ENCODE measurements around the gene IL1RAPL2. TPM values are rescaled to one million over a fixed set of nuclear protein-coding genes. Genes with fewer than 3 reads are reported as not detected.

The IL1RAPL2 gene
- total RNA-seq, 4 donors from 2014 or later = 0.19 to 0.38 TPM; not detected in 2

DNA sequence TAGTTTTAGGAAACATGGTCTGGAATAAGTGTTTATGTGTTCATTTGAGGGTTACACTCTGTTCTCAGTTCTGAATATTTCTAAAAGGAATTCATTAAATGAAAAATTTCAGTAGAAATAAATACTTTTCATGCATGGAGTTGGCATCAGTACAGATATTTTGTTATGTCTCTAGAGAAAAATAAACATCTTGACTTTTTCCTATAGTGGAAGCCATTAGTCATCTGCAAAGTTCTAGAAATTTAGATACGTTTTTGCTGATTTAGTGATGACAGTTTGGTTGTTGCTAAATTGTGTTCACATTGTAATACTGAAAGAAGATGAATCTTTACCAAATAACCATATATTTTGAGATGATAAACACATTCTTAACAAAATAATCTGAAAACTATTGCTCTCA, 922.7 kb downstream of the IL1RAPL2 start:
- 16 to 39% methylated on average over 1 of the region's 1 CpG for WGBS, 2 donors
- H3K4me3 ChIP-seq (ENCODE audit: low read depth, poor library complexity, severe bottlenecking) = no peak overlapping the region
- no peak for TF ChIP-seq POLR2A (IDR thresholded peaks at IDR 0.05)
- TF ChIP-seq, protein P1, sequence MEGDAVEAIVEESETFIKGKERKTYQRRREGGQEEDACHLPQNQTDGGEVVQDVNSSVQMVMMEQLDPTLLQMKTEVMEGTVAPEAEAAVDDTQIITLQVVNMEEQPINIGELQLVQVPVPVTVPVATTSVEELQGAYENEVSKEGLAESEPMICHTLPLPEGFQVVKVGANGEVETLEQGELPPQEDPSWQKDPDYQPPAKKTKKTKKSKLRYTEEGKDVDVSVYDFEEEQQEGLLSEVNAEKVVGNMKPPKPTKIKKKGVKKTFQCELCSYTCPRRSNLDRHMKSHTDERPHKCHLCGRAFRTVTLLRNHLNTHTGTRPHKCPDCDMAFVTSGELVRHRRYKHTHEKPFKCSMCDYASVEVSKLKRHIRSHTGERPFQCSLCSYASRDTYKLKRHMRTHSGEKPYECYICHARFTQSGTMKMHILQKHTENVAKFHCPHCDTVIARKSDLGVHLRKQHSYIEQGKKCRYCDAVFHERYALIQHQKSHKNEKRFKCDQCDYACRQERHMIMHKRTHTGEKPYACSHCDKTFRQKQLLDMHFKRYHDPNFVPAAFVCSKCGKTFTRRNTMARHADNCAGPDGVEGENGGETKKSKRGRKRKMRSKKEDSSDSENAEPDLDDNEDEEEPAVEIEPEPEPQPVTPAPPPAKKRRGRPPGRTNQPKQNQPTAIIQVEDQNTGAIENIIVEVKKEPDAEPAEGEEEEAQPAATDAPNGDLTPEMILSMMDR (IDR thresholded peaks at IDR 0.05) = no peak
- no peak for DNase-seq (ENCODE audit: low spot score in 2 of 2)
- intact Hi-C loops (cut with DNase I; ENCODE audit: low total_unique reads) = no loop called here

DNA sequence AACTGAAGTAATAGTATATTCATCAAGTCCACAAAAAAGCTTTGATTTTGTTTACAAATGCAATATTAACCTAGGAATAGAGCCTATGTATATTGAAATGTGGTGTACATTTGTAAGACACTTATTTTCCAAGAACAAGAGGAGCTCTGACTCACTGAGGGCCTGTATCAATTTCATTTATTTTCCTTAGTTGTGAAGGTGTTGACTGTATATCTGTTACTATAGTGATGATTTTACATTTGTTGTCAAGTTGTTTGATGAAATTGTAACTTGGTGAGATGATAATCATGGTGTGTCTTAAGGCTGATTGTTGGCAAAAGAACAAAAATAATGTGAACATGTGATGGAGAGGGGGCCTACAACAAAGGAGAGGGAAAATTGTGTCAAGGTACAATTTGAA, 929.4 kb downstream of the IL1RAPL2 start:
- intact Hi-C loops (cut with DNase I; ENCODE audit: low total_unique reads) = no loop called here
- TF ChIP-seq POLR2A (IDR thresholded peaks at IDR 0.05) = no peak
- TF ChIP-seq, protein P1 (IDR thresholded peaks at IDR 0.05) = no peak
- no peak for DNase-seq (ENCODE audit: low spot score in 2 of 2)
- H3K4me3 ChIP-seq (ENCODE audit: low read depth, poor library complexity, severe bottlenecking) = no peak overlapping the region

DNA sequence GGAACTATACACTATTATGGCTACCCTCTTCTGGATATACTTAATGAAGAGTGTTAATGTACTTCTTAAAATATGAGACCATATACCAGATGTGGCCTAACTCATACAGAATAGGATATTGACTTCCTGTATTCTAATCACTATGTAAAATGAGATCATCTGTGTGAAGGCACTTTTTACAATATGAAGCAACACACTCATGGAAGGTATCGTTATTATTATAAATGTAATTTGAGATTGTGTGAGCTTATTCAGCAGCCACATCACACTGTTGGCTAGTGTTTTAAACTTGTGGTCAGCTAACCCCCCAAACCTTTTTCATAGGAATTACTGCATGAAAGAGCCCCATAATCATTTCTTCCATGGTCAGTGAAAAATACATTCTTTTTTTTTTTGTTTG, 936.3 kb downstream of the IL1RAPL2 start:
- TF ChIP-seq, protein P1 (IDR thresholded peaks at IDR 0.05) = no peak
- no peak for TF ChIP-seq POLR2A (IDR thresholded peaks at IDR 0.05)
- DNase-seq (ENCODE audit: low spot score in 2 of 2) = no peak
- no peak overlapping the region for H3K4me3 ChIP-seq (ENCODE audit: low read depth, poor library complexity, severe bottlenecking)
- intact Hi-C loops (cut with DNase I; ENCODE audit: low total_unique reads) = no loop called here
- 71 to 83% methylated on average over 1 of the region's 1 CpG for WGBS, 2 donors

DNA sequence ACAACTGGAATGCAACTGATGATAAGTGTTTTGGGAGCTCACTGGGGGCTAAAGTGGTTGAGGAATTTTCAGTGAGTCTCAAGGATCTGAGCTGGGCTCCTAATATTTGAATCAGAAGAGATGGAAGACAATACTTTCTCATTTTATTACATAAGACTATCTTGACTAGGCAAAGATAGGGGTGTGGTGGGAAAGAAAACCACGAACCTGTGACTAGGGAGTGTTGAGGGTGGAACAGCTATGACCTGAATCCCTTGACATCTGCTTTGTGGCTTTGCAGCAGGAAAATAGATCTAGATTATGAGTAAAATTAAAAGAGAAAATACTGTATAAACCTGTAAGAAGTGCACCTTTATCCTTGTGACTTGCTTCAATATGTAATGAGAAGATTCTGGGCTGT, 949.6 kb downstream of the IL1RAPL2 start:
- DNase-seq (ENCODE audit: low spot score in 2 of 2) = no peak
- TF ChIP-seq, protein P1 (IDR thresholded peaks at IDR 0.05) = no peak
- intact Hi-C loops (cut with DNase I; ENCODE audit: low total_unique reads) = no loop called here
- 35 to 60% methylated on average over 1 of the region's 1 CpG for WGBS, 2 donors
- no peak overlapping the region for H3K4me3 ChIP-seq (ENCODE audit: low read depth, poor library complexity, severe bottlenecking)

DNA sequence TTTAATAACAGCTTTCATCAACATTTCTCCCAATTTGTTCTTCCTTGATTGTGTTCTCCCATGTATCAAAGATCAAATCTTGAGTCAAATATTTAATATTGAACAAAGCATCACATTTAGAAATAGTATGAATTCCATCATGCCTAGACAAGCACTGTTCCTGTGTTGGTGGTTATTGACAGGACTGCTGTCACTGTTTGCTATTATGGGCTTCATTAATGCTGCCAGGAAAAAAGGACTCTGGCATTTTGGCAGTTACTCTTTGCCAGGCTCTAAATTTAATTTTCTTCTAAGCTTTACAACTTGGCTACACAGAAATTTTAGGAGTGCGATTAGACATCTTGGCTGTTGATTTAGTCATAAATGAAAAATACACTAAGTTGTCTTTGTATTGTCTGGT, 960.4 kb downstream of the IL1RAPL2 start:
- intact Hi-C loops (cut with DNase I; ENCODE audit: low total_unique reads) = no loop called here
- no peak overlapping the region for H3K4me3 ChIP-seq (ENCODE audit: low read depth, poor library complexity, severe bottlenecking)

DNA sequence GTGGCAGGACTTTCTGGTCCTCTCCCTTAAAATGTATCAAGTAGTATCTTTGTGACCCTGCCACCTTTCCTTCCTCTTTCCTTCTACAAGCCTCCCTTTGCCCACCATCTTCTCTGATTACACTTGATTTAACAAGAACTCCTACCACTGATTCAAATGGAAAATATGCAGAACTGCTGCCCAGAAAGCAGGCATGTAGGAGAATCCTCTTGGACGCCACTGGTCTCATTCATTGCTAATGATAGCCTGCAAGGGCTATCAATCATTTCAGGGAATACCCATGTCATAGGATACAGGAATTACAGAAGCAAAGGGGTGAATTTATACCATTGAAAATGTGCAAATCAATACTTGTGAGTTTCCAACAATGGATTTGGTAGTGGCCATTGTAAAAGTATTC, 961.8 kb downstream of the IL1RAPL2 start:
- intact Hi-C loops (cut with DNase I; ENCODE audit: low total_unique reads) = no loop called here
- TF ChIP-seq, protein P1 (IDR thresholded peaks at IDR 0.05) = no peak
- TF ChIP-seq POLR2A (IDR thresholded peaks at IDR 0.05) = no peak
- no peak for DNase-seq (ENCODE audit: low spot score in 2 of 2)
- 24 to 28% methylated on average over 1 of the region's 1 CpG for WGBS, 2 donors
- H3K4me3 ChIP-seq (ENCODE audit: low read depth, poor library complexity, severe bottlenecking) = no peak overlapping the region

More for the DNA sequence above, 960.4 kb downstream of the IL1RAPL2 start:
- no peak for TF ChIP-seq POLR2A (IDR thresholded peaks at IDR 0.05)
- TF ChIP-seq, protein P1 (IDR thresholded peaks at IDR 0.05) = no peak
- DNase-seq (ENCODE audit: low spot score in 2 of 2) = no peak
- WGBS, 2 donors = 25 to 69% methylated on average over 1 of the region's 1 CpG
